Skin epidermis (tissue), 12 donors: ENCODE data around the gene POU2F2.
"Not testable (repeated sequence)": the region's sequence is repeated elsewhere in the genome, so short reads cannot be mapped to it uniquely, and the experiment has no call there.

Experiments
- H3K27ac ChIP-seq, 21 experiments: fragments of 200-600 bp; sonication (generic) in 11 of 21; one replicate each; pipeline ENCODE4 v1.5.0; 2020; ENCODE audit warnings: mild to moderate bottlenecking in 3 of 21, inconsistent platforms in 2 of 21, moderate library complexity in 2 of 21
- H3K4me3 ChIP-seq, 7 experiments: fragments of 200-600 bp; sonication (generic) in 2 of 7; one replicate each; pipeline ENCODE4 v1.5.0; 2020; ENCODE audit warnings: inconsistent platforms in 2 of 7, mild to moderate bottlenecking in 2 of 7, moderate library complexity in 1 of 7

POU2F2 gene

GRCh38 chr19:42042455-42043170 lies 89.6 kb downstream of the POU2F2 start:
- no peak overlapping the region for H3K27ac ChIP-seq
- H3K4me3 ChIP-seq: no peak overlapping the region

DNA sequence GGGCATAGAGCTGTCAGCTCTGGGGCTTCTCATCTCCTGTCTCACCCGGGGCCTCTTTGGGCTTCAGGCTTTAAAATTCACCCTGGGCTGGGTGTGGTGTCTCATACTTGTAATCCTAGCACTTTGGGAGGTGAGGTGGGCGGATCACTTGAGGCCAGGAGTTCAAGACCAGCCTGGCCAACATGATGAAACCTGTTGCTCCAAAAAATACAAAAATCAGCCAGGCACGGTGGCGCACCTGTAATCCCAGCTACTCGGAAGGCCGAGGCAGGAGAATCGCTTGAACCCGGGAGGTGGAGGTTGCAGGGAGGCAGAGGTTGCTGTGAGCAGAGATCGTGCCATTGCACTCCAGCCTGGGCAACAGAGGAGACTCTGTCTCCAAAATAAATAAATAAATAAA lies 91.8 kb downstream of the POU2F2 start:
- H3K27ac ChIP-seq, H3K4me3 ChIP-seq: not testable (repeated sequence)

- Histone ChIP-seq H3K4me3 (no peak overlapping the region), H3K27ac (no peak overlapping the region)
Measured at GRCh38 chr19:42040031-42040430, 92.2 kb downstream of the POU2F2 start.

DNA sequence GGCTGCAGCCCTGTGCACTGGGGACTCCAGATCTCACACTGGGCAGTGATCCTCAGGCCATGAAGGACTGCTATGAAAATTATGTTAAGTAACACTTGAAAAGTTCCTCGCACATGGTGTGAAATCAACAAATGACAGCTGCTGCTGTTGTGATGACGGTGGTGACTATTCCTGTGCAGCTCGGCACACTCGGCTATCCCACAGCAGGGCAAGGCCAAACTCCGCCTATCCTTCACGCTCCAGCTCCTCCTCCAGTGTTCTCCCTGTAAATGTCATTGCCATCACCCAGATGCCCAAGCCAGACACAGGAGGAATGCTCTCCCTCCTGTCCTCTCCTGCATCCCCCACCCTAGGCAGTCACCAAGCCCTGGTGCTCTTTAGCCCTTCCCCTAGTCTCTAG lies 93.6 kb downstream of the POU2F2 start:
- Histone ChIP-seq H3K27ac (no peak overlapping the region), H3K4me3 (no peak overlapping the region)

- Histone ChIP-seq H3K4me3 (no peak overlapping the region), H3K27ac (no peak overlapping the region)
Measured at GRCh38 chr19:42037649-42038048, 94.6 kb downstream of the POU2F2 start.
